GM13977 (cell line): ENCODE measurements around the gene SMOC2.

Experiments used
- DNase-seq: peaks from one replicate; pipeline ENCODE4 v3.0.0; 2012; ENCODE audit warnings: low spot score
- CTCF ChIP-seq: IDR thresholded peaks from 2 replicates; pipeline ENCODE4 v1.5.1; 2012; ENCODE audit warnings: mild to moderate bottlenecking, control low read depth; ENCODE audit not compliant: insufficient read depth; ENCODE audit errors: extremely low read depth, missing control alignments
- in situ Hi-C: fragments of 300-500 bp; cut with MboI; formaldehyde crosslinking; loops from one replicate; pipeline ENCODE4 v1.12.0; 2022; ENCODE audit warnings: low sequenced_read_pairs, low pct_unique_long_range_greater_than_20kb, mixed read lengths, inconsistent platforms; ENCODE audit not compliant: unreplicated experiment

SMOC2 gene

GRCh38 chr6:168440520-168441433 lies at the start of gene SMOC2:
SMOC2 (plus strand) TSS chr6:168441184; CDS start chr6:168441371, 187 bp downstream.
- DNase-seq: no peak
- in situ Hi-C loops: no loop called here
- TF ChIP-seq CTCF: no peak

- no peak for TF ChIP-seq CTCF
- no peak for DNase-seq
- in situ Hi-C loops: no loop called here
These were observed 47.7 kb upstream of the SMOC2 start for GRCh38 chr6:168393126-168393870.

GRCh38 chr6:168394606-168395005 lies 46.4 kb upstream of the SMOC2 start:
- in situ Hi-C loops: no loop called here
- DNase-seq: no peak
- TF ChIP-seq CTCF: no peak

GRCh38 chr6:168395983-168396382 lies 45.0 kb upstream of the SMOC2 start:
- in situ Hi-C loops: no loop called here
- no peak for DNase-seq
- TF ChIP-seq CTCF: no peak

- in situ Hi-C loops: no loop called here
These were observed 44.4 kb upstream of the SMOC2 start for GRCh38 chr6:168396561-168396960.

More at GRCh38 chr6:168396561-168396960, 44.4 kb upstream of the SMOC2 start:
- no peak for DNase-seq
- TF ChIP-seq CTCF: no peak
